CD14-positive monocyte (primary cell): ENCODE data around the gene CTSA. TPM values are rescaled to one million over a fixed set of nuclear protein-coding genes. Genes with fewer than 3 reads are reported as not detected.

Experiments
- DNase-seq, 3 donors: peaks; one replicate each; pipeline ENCODE4 v3.0.0-alpha.2; 2011 to 2022
- H2AFZ ChIP-seq: 2 replicates; pipeline ENCODE4 v1.6.0; 2012; ENCODE audit warnings: mild to moderate bottlenecking, low read depth, low read length, inconsistent platforms; ENCODE audit not compliant: insufficient read depth, poor library complexity, severe bottlenecking
- H3K27ac ChIP-seq, 2 donors: 1 replicate in 1 of 2; 2 replicates in 1 of 2; pipeline ENCODE4 v1.5.1; 2012 to 2013; ENCODE audit warnings: low read length in 2 of 2, control low read depth in 1 of 2, inconsistent platforms in 1 of 2, low read depth in 1 of 2, mild to moderate bottlenecking in 1 of 2
- H3K27me3 ChIP-seq, 2 donors: one replicate each; pipeline versions ENCODE4 v1.6.0 to v1.6.1; 2011 to 2013; ENCODE audit warnings: low read length in 2 of 2; ENCODE audit not compliant: control insufficient read depth in 2 of 2, insufficient read depth in 2 of 2
- H3K36me3 ChIP-seq, 2 donors: replicated peaks in 1 of 2; 1 replicate in 1 of 2; 2 replicates in 1 of 2; pipeline versions ENCODE4 v1.5.1 to v1.6.1; 2012 to 2013; ENCODE audit warnings: low read length in 2 of 2, control low read depth in 1 of 2, inconsistent platforms in 1 of 2, mild to moderate bottlenecking in 1 of 2; ENCODE audit not compliant: insufficient read depth in 2 of 2, control insufficient read depth in 1 of 2
- H3K4me1 ChIP-seq, 2 donors: 1 replicate in 1 of 2; 2 replicates in 1 of 2; pipeline versions ENCODE4 v1.5.1 to v1.6.1; 2012 to 2013; ENCODE audit warnings: low read length in 2 of 2, control low read depth in 1 of 2, inconsistent platforms in 1 of 2, mild to moderate bottlenecking in 1 of 2, moderate library complexity in 1 of 2; ENCODE audit not compliant: insufficient read depth in 2 of 2, control insufficient read depth in 1 of 2
- H3K4me2 ChIP-seq: replicated peaks from 2 replicates; pipeline ENCODE3; 2012; ENCODE audit warnings: low read length, moderate library complexity, mild to moderate bottlenecking; ENCODE audit not compliant: poor library complexity, severe bottlenecking; ENCODE audit errors: extremely low read depth
- H3K4me3 ChIP-seq, 3 experiments: fragments of 200-600 bp in 1 of 3; sonication (generic) in 1 of 3; replicated peaks in 1 of 3; 1 replicate in 2 of 3; 2 replicates in 1 of 3; pipeline ENCODE4 v1.5.1; 2011 to 2013; ENCODE audit warnings: low read length in 3 of 3, mild to moderate bottlenecking in 3 of 3, control low read depth in 2 of 3, low read depth in 2 of 3, inconsistent platforms in 1 of 3, moderate library complexity in 1 of 3
- H3K79me2 ChIP-seq: 2 replicates; pipeline ENCODE4 v1.6.0; 2012; ENCODE audit warnings: mild to moderate bottlenecking, control low read depth, inconsistent platforms, low read length, moderate library complexity; ENCODE audit not compliant: insufficient read depth
- H3K9ac ChIP-seq: 2 replicates; pipeline ENCODE4 v1.6.0; 2017; ENCODE audit warnings: low read length, mild to moderate bottlenecking; ENCODE audit not compliant: insufficient read depth, poor library complexity, severe bottlenecking
- H3K9me3 ChIP-seq, 2 donors: replicated peaks in 1 of 2; 1 replicate in 1 of 2; 2 replicates in 1 of 2; pipeline versions ENCODE4 v1.5.1 to v1.6.1; 2012 to 2013; ENCODE audit warnings: low read length in 2 of 2, control low read depth in 1 of 2; ENCODE audit not compliant: control insufficient read depth in 1 of 2, insufficient read depth in 1 of 2
- H4K20me1 ChIP-seq: 2 replicates; pipeline ENCODE4 v1.6.0; 2012; ENCODE audit warnings: mild to moderate bottlenecking, low read length, control low read depth, moderate library complexity; ENCODE audit not compliant: insufficient read depth
- H3K27ac Mint-ChIP-seq, 7 donors: one replicate each; pipeline ENCODE4 v1.8.0; 2020; ENCODE audit warnings: mild to moderate bottlenecking in 7 of 7, mixed read lengths in 7 of 7, moderate library complexity in 6 of 7, inconsistent platforms in 2 of 7
- H3K27me3 Mint-ChIP-seq, 3 donors: one replicate each; pipeline ENCODE4 v1.8.0; 2021 to 2022; ENCODE audit warnings: low read depth in 3 of 3, mild to moderate bottlenecking in 3 of 3, mixed read lengths in 3 of 3, moderate library complexity in 3 of 3, inconsistent platforms in 1 of 3
- H3K36me3 Mint-ChIP-seq, 2 donors: one replicate each; pipeline ENCODE4 v1.8.0; 2020; ENCODE audit warnings: mixed read lengths in 2 of 2, inconsistent platforms in 1 of 2, mild to moderate bottlenecking in 1 of 2
- H3K4me1 Mint-ChIP-seq: one replicate; pipeline ENCODE4 v1.8.0; 2020; ENCODE audit warnings: mild to moderate bottlenecking, mixed read lengths
- H3K4me3 Mint-ChIP-seq, 2 donors: one replicate each; pipeline ENCODE4 v1.8.0; 2020; ENCODE audit warnings: mild to moderate bottlenecking in 2 of 2, mixed read lengths in 2 of 2, moderate library complexity in 1 of 2
- H3K9me3 Mint-ChIP-seq, 7 donors: one replicate each; pipeline ENCODE4 v1.8.0; 2020 to 2022; ENCODE audit warnings: mixed read lengths in 7 of 7, mild to moderate bottlenecking in 6 of 7, moderate library complexity in 6 of 7, inconsistent platforms in 2 of 7
- WGBS: methylation state at CpG from one replicate; pipeline ENCODE4 v1.1.5; 2013; ENCODE audit warnings: missing lambda C conversion rate; ENCODE audit not compliant: insufficient coverage; 5-methylcytosine and 5-hydroxymethylcytosine counted together
- intact Hi-C, 2 donors: fragments of 100-400 bp; cut with micrococcal nuclease; formaldehyde crosslinking; loops; one replicate each; pipeline versions ENCODE4 v1.15.0 to v1.15.1; 2023
- polyA plus RNA-seq, 3 donors: library from polyadenylated mRNA; depleted of rRNA in 1 of 3; unstranded in 2 of 3; stranded (reverse) in 1 of 3; fragments of 300-500 nt in 2 of 3; fragments of >200 nt in 1 of 3; fragmentation: Illumina TruSeq in 2 of 3; gene quantifications; 1 replicate in 2 of 3; 2 replicates in 1 of 3; pipeline ENCODE4 v1.2.3, GENCODE V29; 2012 to 2021
- TF ChIP-seq, protein P1 (sequence below): fragments of 200-600 bp; IDR thresholded peaks from one replicate; pipeline ENCODE4 v1.8.0; 2022; ENCODE audit warnings: antibody characterized with exemption, mild to moderate bottlenecking

The CTSA gene
- polyA plus RNA-seq, 3 donors = 279 to 489 (median 366) TPM

DNA sequence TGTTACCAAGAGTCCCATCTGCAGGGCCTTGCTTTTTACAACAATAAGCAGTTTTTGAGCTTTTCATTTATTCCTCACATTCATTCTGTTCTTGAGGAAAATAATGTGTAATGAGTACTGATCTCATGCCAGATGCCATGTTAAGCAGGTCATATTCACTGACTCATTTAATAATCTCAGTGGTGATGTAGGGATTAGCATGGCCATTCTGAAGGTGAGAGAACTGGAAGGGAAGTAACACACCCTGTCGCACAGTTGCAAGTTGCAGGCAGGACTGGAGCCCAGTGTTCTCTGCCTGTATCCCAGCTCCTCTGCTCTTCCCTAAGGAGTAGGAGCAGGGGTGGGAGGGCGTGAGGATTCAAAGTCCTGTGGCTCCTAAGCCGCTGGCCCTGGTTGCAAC, 48.9 kb downstream of the CTSA start:
- H3K27ac Mint-ChIP-seq = peak overlapping the region in 2 of 7 donors; percentile 13 to 21
- TF ChIP-seq, protein P1, sequence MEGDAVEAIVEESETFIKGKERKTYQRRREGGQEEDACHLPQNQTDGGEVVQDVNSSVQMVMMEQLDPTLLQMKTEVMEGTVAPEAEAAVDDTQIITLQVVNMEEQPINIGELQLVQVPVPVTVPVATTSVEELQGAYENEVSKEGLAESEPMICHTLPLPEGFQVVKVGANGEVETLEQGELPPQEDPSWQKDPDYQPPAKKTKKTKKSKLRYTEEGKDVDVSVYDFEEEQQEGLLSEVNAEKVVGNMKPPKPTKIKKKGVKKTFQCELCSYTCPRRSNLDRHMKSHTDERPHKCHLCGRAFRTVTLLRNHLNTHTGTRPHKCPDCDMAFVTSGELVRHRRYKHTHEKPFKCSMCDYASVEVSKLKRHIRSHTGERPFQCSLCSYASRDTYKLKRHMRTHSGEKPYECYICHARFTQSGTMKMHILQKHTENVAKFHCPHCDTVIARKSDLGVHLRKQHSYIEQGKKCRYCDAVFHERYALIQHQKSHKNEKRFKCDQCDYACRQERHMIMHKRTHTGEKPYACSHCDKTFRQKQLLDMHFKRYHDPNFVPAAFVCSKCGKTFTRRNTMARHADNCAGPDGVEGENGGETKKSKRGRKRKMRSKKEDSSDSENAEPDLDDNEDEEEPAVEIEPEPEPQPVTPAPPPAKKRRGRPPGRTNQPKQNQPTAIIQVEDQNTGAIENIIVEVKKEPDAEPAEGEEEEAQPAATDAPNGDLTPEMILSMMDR = no peak
- peaks cover 25% of the 10 kb centered on the region for H4K20me1 ChIP-seq
- intact Hi-C loops = no loop called here
- H3K79me2 ChIP-seq = peaks cover 33% of the 10 kb centered on the region
- no peaks in the 10 kb centered on the region for H3K27me3 ChIP-seq
- no peaks in the 10 kb centered on the region for H3K27me3 Mint-ChIP-seq
- H3K4me2 ChIP-seq = no peak overlapping the region
- H3K4me3 Mint-ChIP-seq = no peak overlapping the region
- H3K36me3 ChIP-seq = peaks cover 70 to 80% of the 10 kb centered on the region in 2 donors
- no peaks in the 10 kb centered on the region for H3K9me3 ChIP-seq
- H3K9me3 Mint-ChIP-seq = no peaks in the 10 kb centered on the region
- H3K9ac ChIP-seq = no peak overlapping the region
- DNase-seq = no peak
- 92% methylated on average over 2 of the region's 3 CpGs for WGBS
- peaks cover 24 to 26% of the 10 kb centered on the region in 2 donors for H3K4me1 ChIP-seq
- no peak overlapping the region for H2AFZ ChIP-seq
- H3K4me3 ChIP-seq = no peak overlapping the region
- H3K27ac ChIP-seq = no peak overlapping the region
- peaks cover 63 to 82% of the 10 kb centered on the region in 2 donors for H3K36me3 Mint-ChIP-seq
- peaks cover 27% of the 10 kb centered on the region for H3K4me1 Mint-ChIP-seq

DNA sequence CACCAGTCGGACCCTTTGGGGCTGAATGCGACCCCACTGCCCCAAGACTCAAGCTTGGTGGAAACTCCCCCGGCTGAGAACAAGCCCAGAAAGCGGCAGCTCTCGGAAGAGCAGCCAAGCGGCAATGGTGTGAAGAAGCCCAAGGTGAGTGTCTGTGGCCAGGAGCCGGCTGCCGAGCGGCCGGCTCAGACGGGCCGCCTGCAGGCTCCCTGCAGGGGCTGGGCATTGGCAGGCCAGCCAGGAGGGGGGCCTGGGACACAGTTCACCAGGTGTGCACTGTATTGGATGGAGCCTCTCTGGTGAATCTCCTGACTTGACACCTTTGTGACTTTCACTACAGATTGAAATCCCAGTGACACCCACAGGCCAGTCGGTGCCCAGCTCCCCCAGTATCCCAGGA, 49.3 kb downstream of the CTSA start:
- H3K27ac Mint-ChIP-seq = peak overlapping the region in 1 of 7 donors; percentile 21

More for the DNA sequence above, 49.3 kb downstream of the CTSA start:
- Mint-ChIP-seq H3K9me3 (no peaks in the 10 kb centered on the region), H3K27me3 (no peaks in the 10 kb centered on the region), H3K4me1 (peaks cover 31% of the 10 kb centered on the region), H3K36me3 (peaks cover 68 to 86% of the 10 kb centered on the region in 2 donors), H3K4me3 (no peak overlapping the region)
- Histone ChIP-seq H3K4me1 (peaks cover 27 to 30% of the 10 kb centered on the region in 2 donors), H3K9ac (no peak overlapping the region), H3K36me3 (peaks cover 72 to 84% of the 10 kb centered on the region in 2 donors), H3K79me2 (peaks cover 30% of the 10 kb centered on the region), H3K27ac (no peak overlapping the region), H3K27me3 (no peaks in the 10 kb centered on the region), H2AFZ (no peak overlapping the region), H3K4me3 (no peak overlapping the region), H3K9me3 (no peaks in the 10 kb centered on the region), H4K20me1 (peaks cover 25% of the 10 kb centered on the region), H3K4me2 (no peak overlapping the region)
- no peak for DNase-seq
- intact Hi-C loops = no loop called here
- 98% methylated on average over 13 of the region's 13 CpGs for WGBS
- TF ChIP-seq, protein P1 = no peak
